K562 (cell line): ENCODE data around the gene PDE6B. TPM values are rescaled to one million over a fixed set of nuclear protein-coding genes. Genes with fewer than 3 reads are reported as not detected.

Experiments
- ATF2 ChIP-seq: sonication (generic); formaldehyde crosslinking; IDR thresholded peaks from 2 replicates; pipeline ENCODE4 v1.8.1; 2022; ENCODE audit warnings: missing genetic modification reagents
- CBFB ChIP-seq: sonication (generic); formaldehyde crosslinking; IDR thresholded peaks from 2 replicates; pipeline ENCODE4 v1.4.0; 2020; ENCODE audit warnings: mild to moderate bottlenecking, missing genetic modification reagents
- CBX2 ChIP-seq: fragments of 200-600 bp; sonication (generic); IDR thresholded peaks from one replicate; pipeline ENCODE4 v1.6.1; 2012; ENCODE audit warnings: mild to moderate bottlenecking, low read length, inconsistent platforms; ENCODE audit not compliant: insufficient read depth, poor library complexity, severe bottlenecking
- HDGF ChIP-seq: fragments of 450-650 bp; IDR thresholded peaks from 2 replicates; pipeline ENCODE4 v1.6.1; 2016
- JUND ChIP-seq, 2 experiments: IDR thresholded peaks; 2 replicates in 1 of 2; 3 replicates in 1 of 2; pipeline ENCODE4 v1.6.1; 2011; ENCODE audit warnings: borderline replicate concordance in 2 of 2, low read depth in 2 of 2, low read length in 2 of 2, improper control_type of control experiment in 1 of 2, missing biosample characterization in 1 of 2, missing genetic modification characterization in 1 of 2, missing genetic modification reagents in 1 of 2
- PTBP1 ChIP-seq: fragments of 200-400 bp; formaldehyde crosslinking; IDR thresholded peaks from 2 replicates; pipeline ENCODE4 v1.6.1; 2017; ENCODE audit warnings: low read depth, low read length
- REST ChIP-seq, 2 experiments: fragments of 450-650 bp; formaldehyde crosslinking in 1 of 2; IDR thresholded peaks; 2 replicates each; pipeline versions ENCODE4 v1.4.0 to v1.6.1; 2014 to 2020; ENCODE audit warnings: mild to moderate bottlenecking in 2 of 2, borderline replicate concordance in 1 of 2, low read depth in 1 of 2
- ZC3H4 ChIP-seq: sonication (generic); formaldehyde crosslinking; IDR thresholded peaks from 2 replicates; pipeline ENCODE4 v1.9.0; 2021; ENCODE audit warnings: missing genetic modification reagents, borderline replicate concordance
- ZNF134 ChIP-seq: fragments of 250-450 bp; sonication (Bioruptor Pico); conservative IDR thresholded peaks from 2 replicates; pipeline ENCODE4 v1.4.0; 2020
- ZNF507 ChIP-seq: conservative IDR thresholded peaks from 2 replicates; pipeline ENCODE4 v1.6.1; 2017; ENCODE audit warnings: missing genetic modification characterization, missing compliant biosample characterization
- polyA plus RNA-seq, 8 experiments: library from polyadenylated mRNA; depleted of rRNA in 4 of 8; stranded (reverse) in 5 of 8; unstranded in 3 of 8; fragments of >200 nt; fragmentation: Nextera tagmentation in 2 of 8; fragmentation: Illumina TruSeq in 1 of 8; extraction: Ambion mirVana in 2 of 8; extraction: Trizol in 1 of 8; gene quantifications; 2 replicates each; pipeline versions ENCODE4 v1.2.1 to v1.2.3, GENCODE V29; 2011 to 2014; ENCODE audit warnings: inconsistent platforms in 1 of 8, missing spikeins in 1 of 8
- total RNA-seq, 7 experiments: library from RNA; depleted of rRNA in 6 of 7; stranded (reverse); fragments of >200 nt in 6 of 7; fragmentation: Illumina TruSeq in 2 of 7; extraction: Trizol in 2 of 7; gene quantifications; 2 replicates each; pipeline versions ENCODE4 v1.2.1 to v1.2.3, GENCODE V29; 2011 to 2021; ENCODE audit warnings: low replicate concordance in 1 of 7
- TF ChIP-seq, protein P1 (sequence below), 2 experiments: fragments of 450-650 bp; IDR thresholded peaks; 2 replicates each; pipeline ENCODE4 v1.6.1; 2018; ENCODE audit warnings: mild to moderate bottlenecking in 2 of 2, low read depth in 1 of 2; ENCODE audit not compliant: partially characterized antibody in 2 of 2

Gene PDE6B
- total and polyA plus RNA-seq, 9 of the 15 experiments (the other 6 are each of a cell fraction or from before 2014, with no cell fraction given), result 0.04 TPM; not detected in 8

- TF ChIP-seq CBX2, result no peak
- peak; percentile 87 for TF ChIP-seq JUND (IDR thresholded peaks at IDR 0.05; ENCODE audit: borderline replicate concordance, low read depth, low read length)
- peak; percentile 88; the same call in 2 of the 3 replicates for TF ChIP-seq JUND (tag; IDR thresholded peaks at IDR 0.05; ENCODE audit: borderline replicate concordance, low read depth, low read length)
- no peak for TF ChIP-seq PTBP1
- TF ChIP-seq CBFB (CRISPR knock-in tag), result peak; percentile 27; the same call in 1 of the 2 replicates
- TF ChIP-seq, protein P1, sequence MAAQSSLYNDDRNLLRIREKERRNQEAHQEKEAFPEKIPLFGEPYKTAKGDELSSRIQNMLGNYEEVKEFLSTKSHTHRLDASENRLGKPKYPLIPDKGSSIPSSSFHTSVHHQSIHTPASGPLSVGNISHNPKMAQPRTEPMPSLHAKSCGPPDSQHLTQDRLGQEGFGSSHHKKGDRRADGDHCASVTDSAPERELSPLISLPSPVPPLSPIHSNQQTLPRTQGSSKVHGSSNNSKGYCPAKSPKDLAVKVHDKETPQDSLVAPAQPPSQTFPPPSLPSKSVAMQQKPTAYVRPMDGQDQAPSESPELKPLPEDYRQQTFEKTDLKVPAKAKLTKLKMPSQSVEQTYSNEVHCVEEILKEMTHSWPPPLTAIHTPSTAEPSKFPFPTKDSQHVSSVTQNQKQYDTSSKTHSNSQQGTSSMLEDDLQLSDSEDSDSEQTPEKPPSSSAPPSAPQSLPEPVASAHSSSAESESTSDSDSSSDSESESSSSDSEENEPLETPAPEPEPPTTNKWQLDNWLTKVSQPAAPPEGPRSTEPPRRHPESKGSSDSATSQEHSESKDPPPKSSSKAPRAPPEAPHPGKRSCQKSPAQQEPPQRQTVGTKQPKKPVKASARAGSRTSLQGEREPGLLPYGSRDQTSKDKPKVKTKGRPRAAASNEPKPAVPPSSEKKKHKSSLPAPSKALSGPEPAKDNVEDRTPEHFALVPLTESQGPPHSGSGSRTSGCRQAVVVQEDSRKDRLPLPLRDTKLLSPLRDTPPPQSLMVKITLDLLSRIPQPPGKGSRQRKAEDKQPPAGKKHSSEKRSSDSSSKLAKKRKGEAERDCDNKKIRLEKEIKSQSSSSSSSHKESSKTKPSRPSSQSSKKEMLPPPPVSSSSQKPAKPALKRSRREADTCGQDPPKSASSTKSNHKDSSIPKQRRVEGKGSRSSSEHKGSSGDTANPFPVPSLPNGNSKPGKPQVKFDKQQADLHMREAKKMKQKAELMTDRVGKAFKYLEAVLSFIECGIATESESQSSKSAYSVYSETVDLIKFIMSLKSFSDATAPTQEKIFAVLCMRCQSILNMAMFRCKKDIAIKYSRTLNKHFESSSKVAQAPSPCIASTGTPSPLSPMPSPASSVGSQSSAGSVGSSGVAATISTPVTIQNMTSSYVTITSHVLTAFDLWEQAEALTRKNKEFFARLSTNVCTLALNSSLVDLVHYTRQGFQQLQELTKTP (IDR thresholded peaks at IDR 0.05; ENCODE audit: low read depth in 1 of 2, partially characterized antibody in 2 of 2), result no peak
- TF ChIP-seq REST (IDR thresholded peaks at IDR 0.05; ENCODE audit: borderline replicate concordance), result no peak
- TF ChIP-seq REST (CRISPR knock-in tag; IDR thresholded peaks at IDR 0.05; ENCODE audit: low read depth), result peak; percentile 59
- 0 out of 2 replicates have a peak, but pooled peaks have one; percentile 16 for TF ChIP-seq ZC3H4 (CRISPR knock-in tag)
- no peak for TF ChIP-seq ZNF134
- no peak for TF ChIP-seq ATF2 (CRISPR knock-in tag)
- TF ChIP-seq ZNF507, result no peak
- 0 out of 2 replicates have a peak, but pooled peaks have one; percentile 28 for TF ChIP-seq HDGF
Measured at GRCh38 chr4:687048-687970, 61.9 kb downstream of the PDE6B start (continued).
